ENCODE results near the gene GNS. TPM values are rescaled to one million over a fixed set of nuclear protein-coding genes. Genes with fewer than 3 reads are reported as not detected.
A peak's percentile ranks its signal among the peaks of the same experiment; 100 is the strongest.

Gene GNS
- total and polyA plus RNA-seq, 2 of the 4 experiments (the other 2 are of a cell fraction), result 60.4 to 80.7 TPM

DNA sequence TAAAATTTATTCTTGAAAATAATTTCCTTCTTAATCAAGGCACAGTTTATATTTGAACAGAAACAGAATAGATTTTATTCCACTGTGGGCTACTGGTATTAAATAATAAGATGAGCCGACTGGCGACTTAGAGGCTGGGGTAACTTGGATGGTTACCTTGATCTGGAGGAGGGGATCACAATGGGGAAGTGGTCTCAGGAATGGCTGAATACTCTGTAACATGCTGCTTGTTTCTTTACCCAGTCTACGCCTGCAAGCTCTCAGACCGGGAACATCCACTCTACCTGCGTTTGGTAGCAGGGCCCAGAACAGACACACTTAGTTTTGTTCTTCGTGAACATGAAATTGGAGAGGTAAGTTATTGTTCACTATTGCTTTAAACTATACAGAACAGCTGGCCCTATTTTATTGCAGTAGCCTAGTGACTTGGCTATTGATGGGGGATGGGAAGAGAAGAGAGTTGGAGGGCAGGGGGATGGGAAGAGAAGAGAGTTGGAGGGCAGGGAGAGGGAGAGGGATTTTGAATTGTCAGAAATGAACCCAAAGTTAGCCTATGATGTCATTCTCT lies 67.9 kb downstream of the GNS start:
- Histone ChIP-seq H2BK20ac (ENCODE audit: low read depth, low read length) (no peak overlapping the region), H2AFZ (replicated peaks; ENCODE audit: low read length, poor library complexity) (no peak overlapping the region), H3K9me3 (ENCODE audit: control insufficient read depth, insufficient read depth, low read length) (no peaks in the 10 kb centered on the region), H3K27ac (ENCODE audit: insufficient read depth, low read length) (no peak overlapping the region; the same call in 1 of the 2 replicates), H3K36me3 (ENCODE audit: control insufficient read depth, insufficient read depth, low read length) (peaks cover 22% of the 10 kb centered on the region), H3K4me2 (ENCODE audit: low read depth, low read length) (no peak overlapping the region; the same call in 1 of the 2 replicates), H2AK9ac (replicated peaks; ENCODE audit: low read depth, low read length, poor library complexity) (no peak overlapping the region), H3K18ac (ENCODE audit: low read depth, low read length) (no peak overlapping the region), H3K4me3 (ENCODE audit: insufficient read depth, low read depth, low read length) (no peak overlapping the region), H4K8ac (ENCODE audit: low read depth in 2 of 2, low read length in 2 of 2) (no peak overlapping the region), H3K4me1 (ENCODE audit: control insufficient read depth, insufficient read depth, low read length) (peaks cover 9% of the 10 kb centered on the region), H3K27me3 (ENCODE audit: control insufficient read depth, insufficient read depth, low read length) (no peaks in the 10 kb centered on the region), H3K9ac (ENCODE audit: low read depth, low read length) (no peak overlapping the region), H3K23ac (ENCODE audit: low read depth, low read length) (0 out of 2 replicates have a peak overlapping the region, but pooled peaks have one; percentile 34), H4K5ac (ENCODE audit: low read depth, low read length) (no peak overlapping the region), H3K4ac (ENCODE audit: low read depth, low read length) (no peak overlapping the region), H2BK15ac (ENCODE audit: low read depth, low read length) (no peak overlapping the region), H2BK5ac (ENCODE audit: low read depth, low read length, poor library complexity, severe bottlenecking) (no peak overlapping the region), H3K56ac (ENCODE audit: extremely low read depth, insufficient read depth, low read length) (no peak overlapping the region), H3K9me1 (ENCODE audit: insufficient read depth, low read length) (peaks cover 3% of the 10 kb centered on the region; the same call in 1 of the 2 replicates), H2AK5ac (ENCODE audit: low read depth, low read length) (no peak overlapping the region), H3K79me1 (ENCODE audit: low read depth in 1 of 2, low read length in 2 of 2) (peaks cover 16 to 57% of the 10 kb centered on the region in 2 experiments), H4K20me1 (ENCODE audit: insufficient read depth, low read length) (peaks cover 8% of the 10 kb centered on the region), H2BK120ac (ENCODE audit: low read depth, low read length) (no peak overlapping the region), H3K14ac (replicated peaks; ENCODE audit: low read depth, low read length) (0 out of 2 replicates have a peak overlapping the region, but pooled peaks have one; percentile 14), H4K91ac (ENCODE audit: insufficient read depth, low read depth, low read length) (no peak overlapping the region)
- CTCF ChIA-PET, result interaction anchor here (0.8 to 1.2 kb wide), 2 partner anchors 47 to 142 kb away, joined by 3 to 4 read pairs; no protein-coding TSS in a partner anchor
- no peak; the same call in 1 of the 2 replicates for ATAC-seq (ENCODE audit: low read depth)
- WGBS, 2 experiments (ENCODE audit: extremely low coverage in 2 of 2, insufficient read length in 1 of 2), result no CpG with 5 or more reads among the region's 6 CpGs
- in situ Hi-C loops (cut with MboI; ENCODE audit: low sequenced_read_pairs) (no loop called here), dilution Hi-C loops (cut with HindIII; ENCODE audit: low sequenced_read_pairs, unreplicated experiment) (no loop called here), intact Hi-C loops (cut with micrococcal nuclease) (no loop called here)
- TF ChIP-seq, protein P1, sequence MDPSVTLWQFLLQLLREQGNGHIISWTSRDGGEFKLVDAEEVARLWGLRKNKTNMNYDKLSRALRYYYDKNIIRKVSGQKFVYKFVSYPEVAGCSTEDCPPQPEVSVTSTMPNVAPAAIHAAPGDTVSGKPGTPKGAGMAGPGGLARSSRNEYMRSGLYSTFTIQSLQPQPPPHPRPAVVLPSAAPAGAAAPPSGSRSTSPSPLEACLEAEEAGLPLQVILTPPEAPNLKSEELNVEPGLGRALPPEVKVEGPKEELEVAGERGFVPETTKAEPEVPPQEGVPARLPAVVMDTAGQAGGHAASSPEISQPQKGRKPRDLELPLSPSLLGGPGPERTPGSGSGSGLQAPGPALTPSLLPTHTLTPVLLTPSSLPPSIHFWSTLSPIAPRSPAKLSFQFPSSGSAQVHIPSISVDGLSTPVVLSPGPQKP (IDR thresholded peaks at IDR 0.05; ENCODE audit: borderline replicate concordance, low read depth, low read length), result no peak
- TF ChIP-seq FOS (IDR thresholded peaks at IDR 0.05; ENCODE audit: low read depth, low read length) (no peak), NFE2L2 (IDR thresholded peaks at IDR 0.05; ENCODE audit: low read depth, low read length) (no peak), CHD1 (IDR thresholded peaks at IDR 0.05; ENCODE audit: low read depth, low read length) (no peak), RFX5 (IDR thresholded peaks at IDR 0.05; ENCODE audit: low read depth, low read length) (no peak), MXI1 (IDR thresholded peaks at IDR 0.05; ENCODE audit: borderline replicate concordance, low read depth, low read length) (no peak), POLR2A (IDR thresholded peaks at IDR 0.05; ENCODE audit: low read depth, low read length) (no peak), RCOR1 (IDR thresholded peaks at IDR 0.05; ENCODE audit: insufficient replicate concordance, low read length) (no peak), BHLHE40 (IDR thresholded peaks at IDR 0.05; ENCODE audit: low read depth, low read length) (no peak), SMC3 (IDR thresholded peaks at IDR 0.05; ENCODE audit: low read depth, low read length) (no peak), MAZ (IDR thresholded peaks at IDR 0.05; ENCODE audit: borderline replicate concordance, low read depth, low read length) (no peak), MAFK (IDR thresholded peaks at IDR 0.05; ENCODE audit: low read depth, low read length) (no peak), RAD21 (IDR thresholded peaks at IDR 0.05; ENCODE audit: low read length) (no peak)
- TF ChIP-seq, protein P2, sequence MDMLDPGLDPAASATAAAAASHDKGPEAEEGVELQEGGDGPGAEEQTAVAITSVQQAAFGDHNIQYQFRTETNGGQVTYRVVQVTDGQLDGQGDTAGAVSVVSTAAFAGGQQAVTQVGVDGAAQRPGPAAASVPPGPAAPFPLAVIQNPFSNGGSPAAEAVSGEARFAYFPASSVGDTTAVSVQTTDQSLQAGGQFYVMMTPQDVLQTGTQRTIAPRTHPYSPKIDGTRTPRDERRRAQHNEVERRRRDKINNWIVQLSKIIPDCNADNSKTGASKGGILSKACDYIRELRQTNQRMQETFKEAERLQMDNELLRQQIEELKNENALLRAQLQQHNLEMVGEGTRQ (IDR thresholded peaks at IDR 0.05; ENCODE audit: low read depth, low read length), result no peak
- TF ChIP-seq, protein P3, sequence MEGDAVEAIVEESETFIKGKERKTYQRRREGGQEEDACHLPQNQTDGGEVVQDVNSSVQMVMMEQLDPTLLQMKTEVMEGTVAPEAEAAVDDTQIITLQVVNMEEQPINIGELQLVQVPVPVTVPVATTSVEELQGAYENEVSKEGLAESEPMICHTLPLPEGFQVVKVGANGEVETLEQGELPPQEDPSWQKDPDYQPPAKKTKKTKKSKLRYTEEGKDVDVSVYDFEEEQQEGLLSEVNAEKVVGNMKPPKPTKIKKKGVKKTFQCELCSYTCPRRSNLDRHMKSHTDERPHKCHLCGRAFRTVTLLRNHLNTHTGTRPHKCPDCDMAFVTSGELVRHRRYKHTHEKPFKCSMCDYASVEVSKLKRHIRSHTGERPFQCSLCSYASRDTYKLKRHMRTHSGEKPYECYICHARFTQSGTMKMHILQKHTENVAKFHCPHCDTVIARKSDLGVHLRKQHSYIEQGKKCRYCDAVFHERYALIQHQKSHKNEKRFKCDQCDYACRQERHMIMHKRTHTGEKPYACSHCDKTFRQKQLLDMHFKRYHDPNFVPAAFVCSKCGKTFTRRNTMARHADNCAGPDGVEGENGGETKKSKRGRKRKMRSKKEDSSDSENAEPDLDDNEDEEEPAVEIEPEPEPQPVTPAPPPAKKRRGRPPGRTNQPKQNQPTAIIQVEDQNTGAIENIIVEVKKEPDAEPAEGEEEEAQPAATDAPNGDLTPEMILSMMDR (conservative IDR thresholded peaks at IDR 0.05; ENCODE audit: low read depth, low read length), result no peak
- no TSS peak for BruUV-seq (replicated peaks)
- POLR2A ChIA-PET (ENCODE audit: unreplicated experiment), result interaction anchor here (0.5 kb wide), 1 partner anchor 77 kb away, joined by 4 read pairs; no protein-coding TSS in a partner anchor
- no peak for DNase-seq

All from IMR-90 (cell line).